CD4-positive, alpha-beta T cell (primary cell): Measurements from ENCODE around the gene PHKB. TPM values are rescaled to one million over a fixed set of nuclear protein-coding genes. Genes with fewer than 3 reads are reported as not detected.

ENCODE experiments used
- ATAC-seq: fragments of 200-7000 bp; cut with Tn5 transposase; one replicate; pipeline ENCODE4 v1.10.0; 2022; ENCODE audit warnings: mild to moderate bottlenecking; ENCODE audit not compliant: poor library complexity
- CTCF ChIA-PET: fragments of 350-600 bp; sonication (Branson Sonifier 250); formaldehyde crosslinking; loops from one replicate; lab custom pipeline; 2021; ENCODE audit warnings: antibody characterized with exemption, inconsistent platforms; lab: Charles Lee
- POLR2A ChIA-PET: fragments of 350-600 bp; sonication (Branson Sonifier 250); formaldehyde crosslinking; loops from one replicate; lab custom pipeline; 2021; ENCODE audit warnings: antibody characterized with exemption, inconsistent platforms; lab: Charles Lee
- DNase-seq, 14 experiments: peaks; one replicate each; pipeline ENCODE4 v3.0.0-alpha.2; 2013 to 2020; ENCODE audit warnings: mixed read lengths in 2 of 14
- H3K27ac ChIP-seq, 2 donors: one replicate each; pipeline versions ENCODE4 v1.5.1 to v1.7.0; 2013; ENCODE audit warnings: low read length in 2 of 2, low read depth in 1 of 2, mild to moderate bottlenecking in 1 of 2
- H3K27me3 ChIP-seq, 2 experiments: 1 replicate in 1 of 2; 2 replicates in 1 of 2; pipeline versions ENCODE4 v1.6.1 to v1.7.0; 2013; ENCODE audit warnings: low read length in 2 of 2, control low read depth in 1 of 2, mild to moderate bottlenecking in 1 of 2, moderate library complexity in 1 of 2; ENCODE audit not compliant: insufficient read depth in 2 of 2, control insufficient read depth in 1 of 2
- H3K36me3 ChIP-seq: one replicate; pipeline ENCODE4 v1.6.1; 2013; ENCODE audit warnings: low read length, control low read depth; ENCODE audit not compliant: insufficient read depth
- H3K4me1 ChIP-seq: one replicate; pipeline ENCODE4 v1.6.1; 2013; ENCODE audit warnings: low read length, control low read depth; ENCODE audit not compliant: insufficient read depth
- H3K4me3 ChIP-seq: one replicate; pipeline ENCODE4 v1.5.1; 2013; ENCODE audit warnings: mild to moderate bottlenecking, low read length, moderate library complexity
- H3K9me3 ChIP-seq, 2 experiments: 1 replicate in 1 of 2; 2 replicates in 1 of 2; pipeline versions ENCODE4 v1.6.1 to v1.7.0; 2013; ENCODE audit warnings: low read length in 2 of 2, mild to moderate bottlenecking in 2 of 2, control low read depth in 1 of 2, moderate library complexity in 1 of 2; ENCODE audit not compliant: control insufficient read depth in 1 of 2, insufficient read depth in 1 of 2
- H3K27ac Mint-ChIP-seq: one replicate; pipeline ENCODE4 v1.8.0; 2020; ENCODE audit warnings: mixed read lengths
- H3K27me3 Mint-ChIP-seq: one replicate; pipeline ENCODE4 v1.8.0; 2021; ENCODE audit warnings: mixed read lengths
- H3K36me3 Mint-ChIP-seq: one replicate; pipeline ENCODE4 v1.8.0; 2021; ENCODE audit warnings: low read depth, mixed read lengths
- H3K4me1 Mint-ChIP-seq: one replicate; pipeline ENCODE4 v1.8.0; 2021; ENCODE audit warnings: low read depth, mixed read lengths
- H3K4me3 Mint-ChIP-seq: one replicate; pipeline ENCODE4 v1.8.0; 2020; ENCODE audit warnings: mild to moderate bottlenecking, mixed read lengths
- H3K9me3 Mint-ChIP-seq: one replicate; pipeline ENCODE4 v1.8.0; 2020; ENCODE audit warnings: mixed read lengths
- intact Hi-C, 2 experiments: fragments of 100-400 bp; cut with DNase I in 1 of 2; cut with micrococcal nuclease in 1 of 2; formaldehyde crosslinking; loops; one replicate each; pipeline versions ENCODE4 v1.15.1 to v1.9.0; 2023 to 2025; cut with DNase I, micrococcal nuclease
- total RNA-seq, 174 experiments: library from RNA in 2 of 174; stranded (reverse) in 2 of 174; gene quantifications; one replicate each; pipeline ENCODE4 v1.2.3 and lab custom pipeline; 2021 to 2026
- TF ChIP-seq, protein P1 (sequence below): fragments of 200-600 bp; IDR thresholded peaks from one replicate; pipeline ENCODE4 v1.8.0; 2022; ENCODE audit warnings: antibody characterized with exemption, mild to moderate bottlenecking

PHKB gene
- total RNA-seq, 2 experiments from 2014 or later = 28.8 to 31.3 TPM

DNA sequence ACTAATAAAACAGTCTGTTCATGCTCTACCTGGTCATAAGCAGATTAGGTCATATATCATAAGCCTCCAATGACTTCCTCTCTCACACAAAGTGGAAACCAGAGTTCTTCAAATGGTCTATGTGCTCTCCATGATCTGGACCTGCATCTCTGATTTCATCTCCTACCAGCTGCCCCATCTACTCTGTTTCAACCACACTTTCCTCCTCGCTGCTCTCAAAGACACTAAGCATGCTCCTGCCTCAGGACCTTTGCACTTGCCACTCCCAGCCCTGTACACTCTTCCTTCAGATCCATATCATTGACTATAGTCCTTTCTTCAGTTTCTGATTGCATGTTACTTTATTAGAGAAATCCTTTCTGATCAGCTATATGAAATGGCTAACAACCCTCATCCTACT lies 196.8 kb downstream of the PHKB start:
- H3K36me3 Mint-ChIP-seq = peaks cover 85% of the 10 kb centered on the region

DNA sequence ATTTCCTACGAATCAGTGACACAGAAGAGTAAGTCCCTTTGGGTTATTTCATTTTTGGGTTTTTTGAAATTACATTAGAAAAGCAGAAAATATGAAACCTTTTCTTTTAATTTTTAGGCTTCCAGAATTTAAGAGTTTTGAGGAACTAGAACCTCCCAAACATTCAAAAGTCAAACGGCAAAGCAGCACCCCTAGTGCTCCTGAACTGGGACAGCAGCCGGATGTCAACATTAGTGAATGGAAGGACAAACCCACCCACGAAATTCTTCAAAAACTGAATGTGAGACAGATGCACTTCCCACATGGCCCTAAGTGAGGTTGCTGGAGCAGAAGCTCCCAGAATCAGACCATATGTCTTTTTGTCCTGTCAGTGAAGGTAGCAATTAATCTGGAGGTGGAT lies 199.4 kb downstream of the PHKB start:
- no peak overlapping the region for H3K27ac ChIP-seq
- TF ChIP-seq, protein P1, sequence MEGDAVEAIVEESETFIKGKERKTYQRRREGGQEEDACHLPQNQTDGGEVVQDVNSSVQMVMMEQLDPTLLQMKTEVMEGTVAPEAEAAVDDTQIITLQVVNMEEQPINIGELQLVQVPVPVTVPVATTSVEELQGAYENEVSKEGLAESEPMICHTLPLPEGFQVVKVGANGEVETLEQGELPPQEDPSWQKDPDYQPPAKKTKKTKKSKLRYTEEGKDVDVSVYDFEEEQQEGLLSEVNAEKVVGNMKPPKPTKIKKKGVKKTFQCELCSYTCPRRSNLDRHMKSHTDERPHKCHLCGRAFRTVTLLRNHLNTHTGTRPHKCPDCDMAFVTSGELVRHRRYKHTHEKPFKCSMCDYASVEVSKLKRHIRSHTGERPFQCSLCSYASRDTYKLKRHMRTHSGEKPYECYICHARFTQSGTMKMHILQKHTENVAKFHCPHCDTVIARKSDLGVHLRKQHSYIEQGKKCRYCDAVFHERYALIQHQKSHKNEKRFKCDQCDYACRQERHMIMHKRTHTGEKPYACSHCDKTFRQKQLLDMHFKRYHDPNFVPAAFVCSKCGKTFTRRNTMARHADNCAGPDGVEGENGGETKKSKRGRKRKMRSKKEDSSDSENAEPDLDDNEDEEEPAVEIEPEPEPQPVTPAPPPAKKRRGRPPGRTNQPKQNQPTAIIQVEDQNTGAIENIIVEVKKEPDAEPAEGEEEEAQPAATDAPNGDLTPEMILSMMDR = no peak
- peaks cover 85% of the 10 kb centered on the region for H3K36me3 Mint-ChIP-seq

More for the DNA sequence above, 196.8 kb downstream of the PHKB start:
- H3K36me3 ChIP-seq = peaks cover 47% of the 10 kb centered on the region
- Mint-ChIP-seq H3K27me3 (no peaks in the 10 kb centered on the region), H3K4me3 (no peak overlapping the region), H3K4me1 (no peaks in the 10 kb centered on the region), H3K27ac (no peak overlapping the region), H3K9me3 (no peaks in the 10 kb centered on the region)
- ATAC-seq = no peak
- DNase-seq = no peak
- TF ChIP-seq, protein P1 = no peak
- CTCF ChIA-PET = interaction anchor here (1.4 kb wide), 1 partner anchor 9 kb away, joined by 4 read pairs; no protein-coding TSS in a partner anchor
- no peaks in the 10 kb centered on the region for H3K27me3 ChIP-seq
- POLR2A ChIA-PET = no interaction called here
- H3K27ac ChIP-seq = no peak overlapping the region
- no peaks in the 10 kb centered on the region for H3K9me3 ChIP-seq
- H3K4me3 ChIP-seq = no peak overlapping the region
- no peaks in the 10 kb centered on the region for H3K4me1 ChIP-seq
- intact Hi-C loops = no loop called here

DNA sequence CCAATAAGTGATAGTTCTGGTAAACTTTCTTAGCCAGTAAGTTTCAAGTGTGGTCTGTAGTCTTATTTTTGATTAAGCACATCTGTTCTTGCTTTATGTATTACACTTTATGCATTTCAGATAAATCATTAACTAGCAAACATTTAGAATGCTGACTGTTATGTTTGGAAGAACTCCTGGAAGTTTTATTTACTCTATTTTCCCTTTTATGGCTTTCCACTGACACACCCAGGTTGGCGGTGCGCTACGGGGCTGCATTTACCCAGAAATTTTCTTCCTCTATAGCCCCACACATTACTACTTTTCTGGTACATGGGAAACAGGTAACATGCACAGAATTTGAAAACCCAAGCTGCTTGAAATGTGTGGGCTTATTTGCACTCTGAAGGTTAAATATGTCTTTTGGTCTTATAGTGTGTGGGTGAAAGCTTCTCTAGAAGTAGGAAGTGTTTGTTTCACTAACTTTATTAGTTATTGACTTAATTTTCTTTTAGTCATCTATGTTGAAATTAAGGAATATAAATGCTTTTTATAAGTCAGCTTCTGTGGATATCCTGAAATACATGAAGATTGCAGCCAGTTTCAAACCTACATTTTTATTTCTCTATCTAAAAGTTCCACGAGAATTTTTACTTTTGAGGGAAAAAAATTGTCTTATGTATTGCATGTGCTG lies 203.7 kb downstream of the PHKB start:
- CTCF ChIA-PET = no interaction called here
- TF ChIP-seq, protein P1 = no peak
- H3K27me3 ChIP-seq = no peaks in the 10 kb centered on the region
- Mint-ChIP-seq H3K36me3 (peaks cover 87% of the 10 kb centered on the region), H3K9me3 (no peaks in the 10 kb centered on the region), H3K4me3 (no peak overlapping the region), H3K4me1 (no peaks in the 10 kb centered on the region), H3K27ac (no peak overlapping the region), H3K27me3 (no peaks in the 10 kb centered on the region)
- POLR2A ChIA-PET = no interaction called here
- intact Hi-C loops = no loop called here
- peaks cover 49% of the 10 kb centered on the region for H3K36me3 ChIP-seq
- ATAC-seq (no peak), DNase-seq (no peak)
- H3K4me1 ChIP-seq = no peaks in the 10 kb centered on the region
- H3K27ac ChIP-seq = no peak overlapping the region
- H3K4me3 ChIP-seq = no peak overlapping the region
- H3K9me3 ChIP-seq = no peaks in the 10 kb centered on the region

More for the DNA sequence above, 199.4 kb downstream of the PHKB start:
- Mint-ChIP-seq H3K4me1 (no peaks in the 10 kb centered on the region), H3K9me3 (no peaks in the 10 kb centered on the region), H3K4me3 (no peak overlapping the region), H3K27me3 (no peaks in the 10 kb centered on the region), H3K27ac (no peak overlapping the region)
- peaks cover 47% of the 10 kb centered on the region for H3K36me3 ChIP-seq
- no peak overlapping the region for H3K4me3 ChIP-seq
- no peaks in the 10 kb centered on the region for H3K4me1 ChIP-seq
- H3K27me3 ChIP-seq = no peaks in the 10 kb centered on the region
- H3K9me3 ChIP-seq = no peaks in the 10 kb centered on the region
- ChIA-PET CTCF (no interaction called here), POLR2A (no interaction called here)
- no peak for DNase-seq
- intact Hi-C loops = no loop called here
- no peak for ATAC-seq
